Measurements from ENCODE around the gene MSH5. TPM values are rescaled to one million over a fixed set of nuclear protein-coding genes. Genes with fewer than 3 reads are reported as not detected.

Gene MSH5
- total and polyA plus RNA-seq, 2 of the 13 experiments (the other 11 are each of a cell fraction or from before 2014, with no cell fraction given) = 10.2 to 38.7 TPM

GRCh38 chr6:31702405-31702818 is 37.4 kb upstream of the MSH5 start:
- Histone ChIP-seq H3K27me3 (ENCODE audit: control insufficient read depth in 1 of 2, insufficient read depth in 2 of 2, low read length in 2 of 2) (peaks cover 0 to 2% of the 10 kb centered on the region in 2 experiments; a peak in 2 of 5 replicates), H3K4me1 (ENCODE audit: insufficient read depth, low read length) (peaks cover 39% of the 10 kb centered on the region), H3K27ac (ENCODE audit: extremely low read length, insufficient read depth, low read length) (peak overlapping the region; percentile 85), H3K36me3 (replicated peaks in 1 of 2; ENCODE audit: control insufficient read depth in 1 of 2, insufficient read depth in 2 of 2, low read length in 2 of 2) (peaks cover 4 to 7% of the 10 kb centered on the region in 2 experiments; a peak in 3 of 5 replicates), H3K4me2 (ENCODE audit: low read depth, low read length) (peak overlapping the region; percentile 99), H3K4me3 (replicated peaks in 1 of 3; ENCODE audit: insufficient read depth in 1 of 3, low read depth in 2 of 3, low read length in 3 of 3) (peak overlapping the region; percentile 71 to 84 (median 81)), H3K79me2 (ENCODE audit: insufficient read depth, low read length) (peaks cover 22% of the 10 kb centered on the region), H4K20me1 (ENCODE audit: insufficient read depth, low read length) (no peaks in the 10 kb centered on the region), H2AFZ (ENCODE audit: low read length) (peak overlapping the region; percentile 48), H3K9ac (ENCODE audit: insufficient read depth, low read depth, low read length) (peak overlapping the region; percentile 95), H3K9me3 (ENCODE audit: low read length) (no peaks in the 10 kb centered on the region)
- WGBS (ENCODE audit: low lambda C conversion rate) = 5% methylated on average over 10 of the region's 10 CpGs
- BruUV-seq (replicated peaks) = no TSS peak
- no peak for DNase-seq (ENCODE audit: low spot score)
- FAIRE-seq = no peak
- intact Hi-C loops (cut with micrococcal nuclease; ENCODE audit: unreplicated experiment) = loop anchor here (2.0 to 5.0 kb wide), 2 partner anchors 22 to 35 kb away; partner anchors contain the start of genes CLIC1 and LY6G5C
- peak; percentile 10; the same call in 1 of the 2 replicates for TF ChIP-seq KMT2A (CRISPR knock-in tag; IDR thresholded peaks at IDR 0.05)
- no peak for TF ChIP-seq PRPF4 (IDR thresholded peaks at IDR 0.05; ENCODE audit: low read depth, low read length, poor library complexity, severe bottlenecking)
- no peak for TF ChIP-seq HOXA7 (CRISPR knock-in tag; IDR thresholded peaks at IDR 0.05)
- TF ChIP-seq DPF2 (CRISPR knock-in tag; IDR thresholded peaks at IDR 0.05; ENCODE audit: borderline replicate concordance, low read depth) = no peak
- TF ChIP-seq IKZF5 (CRISPR knock-in tag; IDR thresholded peaks at IDR 0.05) = no peak
- no peak for TF ChIP-seq CAMTA2 (CRISPR knock-in tag; IDR thresholded peaks at IDR 0.05; ENCODE audit: borderline replicate concordance)
- 0 out of 2 replicates have a peak, but pooled peaks have one; percentile 5 for TF ChIP-seq ZBTB42 (CRISPR knock-in tag; IDR thresholded peaks at IDR 0.05)
- no peak for TF ChIP-seq ZNF75D (CRISPR knock-in tag; IDR thresholded peaks at IDR 0.05; ENCODE audit: borderline replicate concordance)
- no peak for TF ChIP-seq ZNF382 (CRISPR knock-in tag; IDR thresholded peaks at IDR 0.05; ENCODE audit: borderline replicate concordance)
- TF ChIP-seq FLYWCH1 (CRISPR knock-in tag; IDR thresholded peaks at IDR 0.05) = no peak
- TF ChIP-seq ZNF790 (CRISPR knock-in tag; IDR thresholded peaks at IDR 0.05; ENCODE audit: borderline replicate concordance) = no peak
- TF ChIP-seq TARDBP (CRISPR knock-in tag; IDR thresholded peaks at IDR 0.05) = no peak
- CTCF ChIA-PET (ENCODE audit: low intra/inter-chr PET ratio, low total read pairs) = no interaction called here
- POLR2A ChIA-PET = interaction anchor here (0.6 to 2.7 kb wide), 21 partner anchors 10 to 439 kb away, joined by 3 to 57 read pairs (median 6); partner anchors contain the start of genes APOM, C6orf47, CLIC1 and CSNK2B
- ATAC-seq = peak; percentile 31
- in situ Hi-C loops (cut with HindIII; ENCODE audit: extremely low pct_ligation_motif_present, low pct_unique_long_range_greater_than_20kb) = no loop called here

Data from HepG2 (cell line).